ENCODE results near the gene PITPNB.

PITPNB gene

GRCh38 chr22:27919222-27919941 is at the start of gene PITPNB:
Gene PITPNB (minus strand): TSS chr22:27919256. CDS start chr22:27919191, 65 bp downstream.
- peak; percentile 91 for DNase-seq

DNA sequence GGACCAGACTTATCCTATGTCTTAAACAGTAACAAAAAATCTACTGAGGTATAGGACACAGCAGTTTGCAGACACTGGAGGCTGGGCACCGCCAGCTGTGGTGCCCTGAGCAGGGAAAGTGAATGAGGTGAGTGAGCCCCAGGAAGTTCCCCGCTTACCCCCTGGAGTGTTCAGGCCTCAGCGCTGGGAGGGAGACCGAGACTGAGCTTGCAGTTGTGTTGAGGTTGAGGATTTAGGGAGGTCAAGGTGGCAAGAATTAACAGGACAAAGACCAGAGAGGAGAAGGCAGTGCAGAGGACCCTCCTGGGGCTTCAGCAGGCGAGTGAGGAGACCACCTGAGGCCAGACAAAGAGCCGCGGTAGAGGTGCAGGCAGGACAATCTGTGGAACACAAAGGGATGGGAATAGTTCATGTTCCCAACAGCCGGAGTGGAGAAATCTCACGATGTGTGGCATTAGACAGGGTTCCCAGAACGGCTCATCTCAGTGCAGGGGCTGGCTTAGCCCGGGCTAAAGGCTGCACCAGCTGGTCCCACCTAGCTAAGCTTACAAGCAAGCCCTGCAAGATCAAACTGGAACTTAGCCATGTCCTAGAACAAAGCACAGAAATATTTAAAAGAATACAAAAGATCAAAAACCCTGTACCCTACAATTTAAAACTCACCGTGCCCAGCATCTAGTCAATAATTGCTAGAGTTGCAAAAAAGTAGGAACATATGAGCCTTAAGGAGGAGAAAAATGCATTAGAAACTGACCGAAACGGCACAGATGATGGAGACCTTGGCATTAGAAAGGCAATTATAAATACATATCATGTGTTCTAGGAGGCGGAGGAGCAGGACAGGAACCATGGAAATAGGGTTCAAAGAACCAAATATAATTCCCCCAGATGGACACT is 47.4 kb upstream of the PITPNB start:
- no peak for DNase-seq

GRCh38 chr22:27962268-27963044 is 43.4 kb upstream of the PITPNB start:
- no peak for DNase-seq

GRCh38 chr22:27961680-27962079 is 42.6 kb upstream of the PITPNB start:
- no peak for DNase-seq

DNA sequence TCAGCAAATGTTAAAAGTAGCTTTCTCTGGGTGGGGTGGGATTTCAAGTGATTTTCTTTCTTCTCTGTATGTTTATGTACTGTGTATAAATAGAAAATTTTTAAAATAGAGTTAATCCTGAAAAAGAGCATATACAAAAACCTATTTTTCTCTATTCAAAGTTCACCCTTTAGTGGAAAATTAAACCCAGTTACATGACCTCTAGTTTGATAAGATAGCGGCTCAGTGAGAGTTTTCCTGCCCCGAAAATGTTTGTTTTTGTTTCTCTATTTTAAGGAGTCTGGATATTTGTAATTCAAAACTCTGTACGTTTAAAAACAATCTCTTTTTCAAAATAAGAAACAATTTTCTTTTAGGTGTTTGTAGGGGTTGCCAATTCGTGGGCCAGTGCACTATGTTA is 42.1 kb upstream of the PITPNB start:
- DNase-seq, result no peak

DNA sequence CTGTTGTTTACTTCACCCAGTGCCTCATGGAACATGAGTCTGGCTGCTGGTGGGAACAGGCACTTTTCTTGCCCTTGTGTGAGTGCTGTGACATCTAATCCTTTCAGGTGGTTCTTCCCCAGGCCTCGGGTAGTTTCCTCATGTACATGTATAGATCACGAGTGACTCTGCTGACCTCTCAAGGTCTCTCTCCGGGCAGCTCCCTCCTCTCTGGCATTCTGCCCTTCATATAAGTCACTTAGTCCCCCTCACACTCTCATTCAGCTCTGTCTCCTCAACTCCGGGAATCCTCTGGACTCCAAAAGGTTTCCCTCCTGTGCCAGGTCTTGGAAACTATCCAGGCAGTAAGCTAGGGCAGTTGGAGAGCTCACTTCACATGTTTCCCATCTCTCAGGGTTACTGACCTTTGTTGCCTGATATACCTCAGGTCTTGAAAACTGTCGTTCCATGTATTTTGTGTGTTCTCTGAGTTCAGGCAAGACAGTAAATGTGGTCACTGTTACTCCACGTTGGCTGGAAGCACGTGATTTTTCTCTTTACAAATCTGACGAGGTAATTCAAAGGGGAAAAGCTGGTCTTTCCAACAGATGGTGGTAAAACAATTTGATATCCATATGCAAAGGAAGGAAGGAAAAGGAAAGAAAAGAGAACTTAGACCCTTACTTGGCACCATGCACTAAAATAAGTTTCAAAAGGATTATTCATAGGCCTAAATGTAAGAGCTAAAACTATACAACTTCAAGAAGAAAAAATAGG is 40.5 kb upstream of the PITPNB start:
- DNase-seq, result no peak

DNA sequence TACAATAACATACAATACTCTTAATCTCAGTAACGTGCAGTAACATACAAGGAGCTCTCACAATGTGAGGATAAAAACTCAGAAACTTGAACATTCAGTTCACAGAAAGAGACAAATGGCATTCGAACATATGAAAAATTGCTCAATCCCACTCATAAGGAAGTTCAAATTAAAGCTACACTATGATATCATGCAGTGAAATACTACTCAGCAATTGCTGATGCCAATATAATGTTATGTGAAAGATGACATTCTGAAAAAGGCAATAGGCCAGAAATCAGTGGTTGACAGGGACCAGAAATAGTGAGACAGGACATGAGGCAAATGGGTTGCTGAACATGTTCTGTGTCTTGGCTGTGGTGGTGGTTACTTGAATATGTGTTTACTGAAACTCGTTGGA is 33.7 kb upstream of the PITPNB start:
- DNase-seq, result no peak

DNA sequence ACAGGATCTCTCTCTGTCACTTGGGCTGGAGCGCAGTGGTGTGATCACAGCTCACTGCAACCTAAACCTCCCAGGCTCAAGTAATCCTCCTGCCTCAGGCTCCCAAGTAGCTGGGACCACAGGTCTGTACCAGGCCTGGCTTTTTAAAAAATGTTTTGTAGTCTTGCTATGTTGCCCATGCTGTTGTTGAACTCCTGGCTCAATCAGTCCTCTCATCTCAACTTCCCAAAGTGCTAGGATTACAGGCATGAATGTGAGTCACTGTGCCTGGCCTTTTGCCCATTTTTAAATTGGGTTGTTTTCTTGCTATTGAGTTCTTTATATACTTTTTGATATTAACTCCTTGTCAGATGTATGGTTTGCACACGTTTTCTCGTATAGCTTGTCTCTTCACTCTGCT is 33.0 kb upstream of the PITPNB start:
- DNase-seq, result no peak

DNA sequence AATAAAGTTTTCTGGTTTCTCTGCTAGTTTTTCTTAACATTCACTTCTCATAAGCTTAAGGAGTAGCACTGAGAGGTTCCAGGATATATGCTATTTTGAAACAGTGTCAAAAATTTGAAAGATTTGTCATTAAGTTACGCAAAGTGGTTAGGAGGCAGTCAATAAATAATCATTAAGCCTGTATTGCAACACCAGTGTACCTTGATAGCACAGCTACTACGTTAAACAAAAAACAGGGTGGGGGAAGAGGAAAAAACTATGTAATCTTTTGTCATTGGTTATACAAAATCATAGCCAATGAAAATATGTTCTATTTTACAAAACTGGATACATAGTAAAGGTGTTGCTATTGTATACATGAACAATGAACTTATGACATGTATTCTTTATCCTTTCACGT is 30.4 kb upstream of the PITPNB start:
- DNase-seq, result no peak

GRCh38 chr22:27948569-27948968 is 29.5 kb upstream of the PITPNB start:
- DNase-seq, result no peak

GRCh38 chr22:27947448-27947847 is 28.4 kb upstream of the PITPNB start:
- no peak for DNase-seq

DNA sequence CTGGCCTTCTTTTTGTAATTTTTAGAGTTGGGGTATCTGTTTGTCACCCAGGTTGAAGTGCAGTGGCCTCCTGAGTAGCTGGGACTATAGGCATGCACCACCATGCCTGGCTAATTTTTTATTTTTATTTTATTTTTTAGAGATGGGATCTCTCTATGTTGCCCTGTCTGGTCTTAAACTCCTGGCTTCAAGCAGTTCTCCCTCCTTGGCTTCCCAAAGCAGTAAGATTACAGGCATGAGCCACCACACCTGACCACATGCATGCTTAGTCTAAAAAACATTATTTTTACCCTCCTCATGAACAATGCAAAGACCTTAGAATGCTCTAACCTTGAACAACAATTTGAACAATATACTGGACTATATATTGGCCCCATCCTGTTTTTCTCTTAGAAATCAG is 22.1 kb upstream of the PITPNB start:
- DNase-seq, result no peak

DNA sequence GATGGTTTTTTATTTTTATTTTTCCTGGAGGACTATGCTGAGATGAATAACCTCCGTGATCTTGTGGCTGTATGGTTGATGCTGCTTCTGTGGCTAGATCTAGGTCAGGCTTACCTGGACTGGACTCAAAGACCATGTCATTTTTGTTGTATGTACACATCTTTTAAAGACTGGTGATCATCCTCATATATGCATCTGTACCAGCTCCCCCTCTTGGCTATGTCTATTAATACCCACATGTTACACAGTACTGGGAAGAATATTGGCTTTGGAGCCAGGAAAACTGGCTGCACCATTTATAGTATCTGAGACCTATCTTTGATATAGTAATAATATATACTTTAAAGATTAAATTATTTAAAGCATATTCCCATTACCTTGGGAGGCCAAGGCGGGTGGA is 18.4 kb upstream of the PITPNB start:
- DNase-seq, result no peak

- DNase-seq, result no peak
These were observed 16.8 kb upstream of the PITPNB start for GRCh38 chr22:27935897-27936296.

DNA sequence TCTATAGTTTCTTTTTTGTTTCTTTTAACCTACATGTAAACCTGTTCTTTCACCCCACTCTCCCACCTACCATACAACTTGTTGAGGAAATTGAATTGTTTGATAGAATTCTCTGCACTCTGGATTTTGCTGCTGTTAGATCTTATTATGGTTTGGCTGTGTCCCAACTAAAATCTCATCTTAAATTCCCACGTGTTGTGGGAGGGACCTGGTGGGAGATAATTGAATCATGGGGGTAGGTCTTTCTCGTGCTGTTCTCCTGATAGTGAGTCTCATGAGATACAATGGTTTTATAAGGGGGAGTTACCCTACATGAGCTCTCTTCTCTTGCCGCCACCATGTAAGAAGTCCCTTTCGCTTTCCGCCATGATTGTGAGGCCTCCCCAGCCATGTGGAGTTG is 15.0 kb upstream of the PITPNB start:
- no peak for DNase-seq

DNA sequence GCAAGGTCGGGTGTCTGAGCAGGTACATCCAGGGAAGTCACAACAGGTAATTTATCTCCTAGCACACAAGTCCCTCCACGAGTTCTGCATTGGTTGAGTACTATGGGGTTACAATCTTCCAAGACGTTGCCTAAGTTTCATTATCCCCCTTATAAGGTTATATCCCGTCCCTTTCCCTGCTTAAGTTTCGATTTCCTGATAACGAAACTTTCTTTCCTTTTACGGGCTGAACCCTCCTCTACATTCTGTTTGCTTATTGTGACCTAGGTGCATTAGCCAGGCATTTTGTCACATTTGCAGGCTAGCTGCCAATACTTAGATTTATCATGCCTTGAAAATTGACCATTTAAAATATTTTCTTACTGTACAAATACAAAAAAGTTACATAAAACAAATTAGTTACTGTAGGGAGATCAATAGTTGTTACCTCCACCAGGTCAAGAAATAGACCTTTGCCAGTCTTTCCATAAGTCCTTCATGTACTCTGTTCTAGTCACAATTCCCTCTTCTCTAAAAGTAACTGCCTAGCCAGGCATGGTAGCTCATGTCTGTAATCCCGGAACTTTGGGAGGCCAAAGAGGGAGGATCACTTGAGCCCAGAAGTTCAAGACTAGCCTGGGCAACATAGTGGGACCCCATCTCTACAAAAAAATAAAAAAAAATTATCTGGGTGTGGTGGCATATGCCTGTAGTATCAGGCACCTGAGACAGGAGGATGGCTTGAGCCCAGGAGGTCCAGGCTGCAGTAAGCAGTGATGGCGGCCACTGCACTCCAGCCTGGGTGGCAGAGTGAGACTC is 14.3 kb upstream of the PITPNB start:
- DNase-seq, result no peak

GRCh38 chr22:27930331-27931060 is 11.4 kb upstream of the PITPNB start:
- DNase-seq, result no peak

GRCh38 chr22:27927608-27928007 is 8.6 kb upstream of the PITPNB start:
- DNase-seq, result no peak

DNA sequence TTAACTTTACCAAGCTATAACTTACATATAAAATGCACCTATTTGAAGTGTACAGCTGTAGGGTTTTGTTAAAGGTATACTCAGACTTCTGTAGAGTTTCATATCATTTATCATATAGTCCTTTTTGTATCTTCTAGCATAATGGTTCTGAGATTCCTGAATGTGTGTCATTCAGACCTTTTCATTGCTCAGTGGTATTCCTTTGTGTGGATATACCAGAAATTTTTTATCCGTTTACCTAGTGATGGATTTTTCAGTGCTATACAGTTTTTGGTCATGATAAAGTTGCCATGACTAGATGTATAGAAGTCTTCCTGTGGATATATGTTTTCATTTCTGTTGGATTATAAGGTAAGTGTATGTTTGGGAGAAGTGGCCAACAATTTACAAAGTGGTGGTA is 6.3 kb upstream of the PITPNB start:
- no peak for DNase-seq

DNA sequence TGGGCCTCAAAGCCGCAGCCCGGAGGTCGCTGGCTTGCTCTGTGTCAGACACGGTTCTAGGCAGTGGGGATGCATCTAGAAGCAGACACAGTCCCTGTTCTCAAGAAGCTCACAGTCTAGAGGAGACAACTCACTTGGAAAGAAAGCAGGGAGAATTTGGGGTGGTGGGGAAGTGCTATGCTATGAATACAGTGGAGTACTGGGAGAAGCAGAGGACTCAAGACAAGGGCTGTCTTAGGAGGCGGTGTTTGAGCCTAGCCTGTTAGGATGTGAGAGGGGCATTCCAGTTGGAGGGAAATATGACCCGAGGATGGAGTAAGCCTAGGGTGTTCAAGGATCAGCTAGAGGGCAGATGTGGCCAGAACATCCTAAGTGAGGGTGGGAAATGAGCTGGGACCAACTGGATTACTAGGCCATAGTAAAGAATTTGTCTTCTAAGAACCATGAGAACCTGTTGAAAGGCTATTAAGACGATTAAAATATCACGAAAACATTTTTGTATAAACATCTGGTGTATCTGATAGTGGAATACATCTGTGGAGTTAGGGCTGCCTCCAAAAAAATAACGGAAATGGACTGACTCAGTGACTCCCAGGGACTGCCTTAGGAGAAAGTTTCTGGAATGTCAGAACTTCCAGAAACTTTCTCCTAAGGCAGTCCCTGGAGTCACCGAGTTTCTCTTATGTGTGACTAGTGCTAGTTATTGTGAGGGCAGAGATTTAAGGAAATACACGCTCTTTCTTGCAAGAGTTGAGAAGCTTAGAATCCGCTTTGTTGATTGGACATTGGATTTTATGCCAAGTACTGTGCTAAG is 1.1 kb upstream of the PITPNB start:
- peak; percentile 1 for DNase-seq
